HG03095 (cell line): ENCODE measurements around the gene CDKN1A.
"Not testable (repeated sequence)": the region's sequence is repeated elsewhere in the genome, so short reads cannot be mapped to it uniquely, and the experiment has no call there.

Source experiments
- ATAC-seq: cut with Tn5 transposase; IDR thresholded peaks from one replicate; pipeline ENCODE4 v1.9.1; 2021; ENCODE audit warnings: moderate library complexity; ENCODE audit not compliant: unreplicated experiment

Gene CDKN1A

GRCh38 chr6:36719126-36719525 is 40.6 kb downstream of the CDKN1A start:
- ATAC-seq: no peak

GRCh38 chr6:36720251-36721141 is 42.0 kb downstream of the CDKN1A start:
- no peak for ATAC-seq

- no peak for ATAC-seq
Observed at GRCh38 chr6:36721369-36722140, 43.0 kb downstream of the CDKN1A start.

- ATAC-seq: no peak
Observed at GRCh38 chr6:36722365-36722764, 43.9 kb downstream of the CDKN1A start.

GRCh38 chr6:36722879-36723278 is 44.4 kb downstream of the CDKN1A start:
- no peak for ATAC-seq

GRCh38 chr6:36723992-36724391 is 45.5 kb downstream of the CDKN1A start:
- not testable (repeated sequence) for ATAC-seq

- ATAC-seq: no peak
Observed at GRCh38 chr6:36724514-36725390, 46.2 kb downstream of the CDKN1A start.

GRCh38 chr6:36725581-36725980 is 47.1 kb downstream of the CDKN1A start:
- no peak for ATAC-seq

GRCh38 chr6:36727505-36728021 is 49.0 kb downstream of the CDKN1A start:
- no peak for ATAC-seq

- no peak for ATAC-seq
Observed at GRCh38 chr6:36728289-36729160, 50.0 kb downstream of the CDKN1A start.

GRCh38 chr6:36729161-36729524 is 50.6 kb downstream of the CDKN1A start:
- no peak for ATAC-seq

- ATAC-seq: no peak
Observed at GRCh38 chr6:36730424-36731380, 52.2 kb downstream of the CDKN1A start.

GRCh38 chr6:36731622-36732310 is 53.3 kb downstream of the CDKN1A start:
- ATAC-seq: no peak

- no peak for ATAC-seq
Observed at GRCh38 chr6:36733300-36733699, 54.8 kb downstream of the CDKN1A start.

GRCh38 chr6:36734486-36735060 is 56.1 kb downstream of the CDKN1A start:
- no peak for ATAC-seq

- ATAC-seq: no peak
Observed at GRCh38 chr6:36735110-36736071, 56.9 kb downstream of the CDKN1A start.
